Kidney (tissue), 14 donors: Measurements from ENCODE around the gene ARL4A. TPM values are rescaled to one million over a fixed set of nuclear protein-coding genes. Genes with fewer than 3 reads are reported as not detected.
"Not testable (repeated sequence)": the region's sequence is repeated elsewhere in the genome, so short reads cannot be mapped to it uniquely, and the experiment has no call there.

ENCODE experiments used
- DNase-seq, 5 donors: peaks; one replicate each; pipeline ENCODE4 v3.0.0-alpha.2; 2013 to 2020
- FAIRE-seq: peaks from 2 replicates; lab custom pipeline; 2012; peaks lifted over from hg19 to GRCh38; lab: Jason Lieb, UNC
- H3K27ac ChIP-seq, 2 donors: one replicate each; pipeline ENCODE4 v1.7.0; 2013; ENCODE audit warnings: low read depth in 2 of 2, low read length in 2 of 2, inconsistent platforms in 1 of 2
- H3K27me3 ChIP-seq: one replicate; pipeline ENCODE4 v1.7.1; 2013; ENCODE audit warnings: low read length, inconsistent platforms; ENCODE audit not compliant: control insufficient read depth, insufficient read depth
- H3K36me3 ChIP-seq, 3 donors: one replicate each; pipeline versions ENCODE4 v1.7.0 to v1.7.1; 2013; ENCODE audit warnings: low read length in 3 of 3, control low read depth in 1 of 3, inconsistent platforms in 1 of 3; ENCODE audit not compliant: insufficient read depth in 3 of 3, control insufficient read depth in 2 of 3
- H3K4me1 ChIP-seq, 3 donors: one replicate each; pipeline versions ENCODE4 v1.7.0 to v1.7.1; 2013; ENCODE audit warnings: low read length in 3 of 3, inconsistent platforms in 1 of 3, low read depth in 1 of 3; ENCODE audit not compliant: control insufficient read depth in 2 of 3, insufficient read depth in 2 of 3
- H3K4me3 ChIP-seq, 3 donors: one replicate each; pipeline versions ENCODE4 v1.7.0 to v1.8.1; 2013; ENCODE audit warnings: low read length in 3 of 3, control low read depth in 1 of 3, inconsistent platforms in 1 of 3
- H3K9ac ChIP-seq, 3 donors: one replicate each; pipeline versions ENCODE4 v1.7.0 to v1.7.1; 2013; ENCODE audit warnings: low read length in 3 of 3, control low read depth in 1 of 3, inconsistent platforms in 1 of 3
- H3K9me3 ChIP-seq, 3 donors: one replicate each; pipeline versions ENCODE4 v1.7.0 to v1.7.1; 2013; ENCODE audit warnings: low read length in 3 of 3, control low read depth in 1 of 3, inconsistent platforms in 1 of 3; ENCODE audit not compliant: control insufficient read depth in 2 of 3, insufficient read depth in 1 of 3
- CTCF ChIP-seq: IDR thresholded peaks from 3 replicates; pipeline ENCODE4 v1.5.1; 2012; ENCODE audit warnings: mild to moderate bottlenecking, moderate library complexity, borderline replicate concordance; ENCODE audit not compliant: insufficient read depth; ENCODE audit errors: extremely low read depth
- intact Hi-C: fragments of 100-400 bp; cut with DNase I; formaldehyde crosslinking; loops from one replicate; pipeline ENCODE4 v1.11.1; 2022
- polyA plus RNA-seq: library from polyadenylated mRNA; stranded (reverse); fragments of 350-450 nt; fragmentation: Illumina TruSeq; extraction: RNeasy Lipid Tissue Mini Kit (QIAGEN cat#74804); gene quantifications from one replicate; pipeline ENCODE4 v1.2.3, GENCODE V29; 2014; ENCODE audit warnings: low read depth, low replicate concordance; ENCODE audit not compliant: insufficient read depth
- total RNA-seq: library from RNA; stranded (reverse); fragmentation: NEBNext Ultra II Directional; extraction: Animal tissue kit (Norgen Biotek cat#: 25700); gene quantifications from one replicate; pipeline ENCODE4 v1.2.1, GENCODE V29; 2021
- donor health status: control.
- donor health status: control.
- donor health status: control.
- donor health status: control.
- donor health status: control.
- donor health status: DM: yes; HTN: yes; CAD: no.
- donor health status: Normal renal cell carcinoma (clear cell type).

Gene ARL4A
- total and polyA plus RNA-seq, 2 donors from 2014 or later, result 11.8 to 21.6 TPM

- peaks cover 0 to 4% (median 4%) of the 10 kb centered on the region in 3 donors for H3K36me3 ChIP-seq
- no peak overlapping the region for H3K9ac ChIP-seq
- H3K27me3 ChIP-seq, result no peaks in the 10 kb centered on the region
- FAIRE-seq (no peak), DNase-seq (no peak)
- H3K4me1 ChIP-seq, result peaks cover 0 to 2% (median 0%) of the 10 kb centered on the region in 3 donors
- no peak for TF ChIP-seq CTCF
- no peak overlapping the region for H3K4me3 ChIP-seq
- no peak overlapping the region for H3K27ac ChIP-seq
- intact Hi-C loops, result loop anchor here (10.0 kb wide), 1 partner anchor 612 kb away; no protein-coding TSS in a partner anchor
- no peaks in the 10 kb centered on the region for H3K9me3 ChIP-seq
Observed at GRCh38 chr7:12642508-12642907, 44.9 kb upstream of the ARL4A start.

GRCh38 chr7:12643001-12643643 lies 44.3 kb upstream of the ARL4A start:
- intact Hi-C loops, result loop anchor here (10.0 kb wide), 1 partner anchor 612 kb away; no protein-coding TSS in a partner anchor
- DNase-seq (no peak), FAIRE-seq (no peak)
- Histone ChIP-seq H3K36me3 (peaks cover 0 to 4% (median 4%) of the 10 kb centered on the region in 3 donors), H3K9me3 (no peaks in the 10 kb centered on the region), H3K9ac (no peak overlapping the region), H3K4me3 (no peak overlapping the region), H3K27ac (peak overlapping the region in 1 of 2 donors; percentile 9), H3K27me3 (no peaks in the 10 kb centered on the region), H3K4me1 (peaks cover 0 to 1% (median 0%) of the 10 kb centered on the region in 3 donors)
- no peak for TF ChIP-seq CTCF

GRCh38 chr7:12643644-12644043 lies 43.8 kb upstream of the ARL4A start:
- Histone ChIP-seq H3K27me3 (no peaks in the 10 kb centered on the region), H3K4me1 (no peaks in the 10 kb centered on the region), H3K4me3 (no peak overlapping the region), H3K27ac (no peak overlapping the region), H3K9ac (no peak overlapping the region), H3K9me3 (no peaks in the 10 kb centered on the region), H3K36me3 (peaks cover 0 to 4% (median 4%) of the 10 kb centered on the region in 3 donors)
- DNase-seq (peak in 2 of 5 donors; percentile 10 to 26), FAIRE-seq (no peak)
- intact Hi-C loops, result loop anchor here (10.0 kb wide), 1 partner anchor 611 kb away; no protein-coding TSS in a partner anchor
- no peak for TF ChIP-seq CTCF

- not testable (repeated sequence) for H3K27me3 ChIP-seq, H3K27ac ChIP-seq, H3K4me1 ChIP-seq, H3K9ac ChIP-seq, H3K4me3 ChIP-seq, FAIRE-seq, H3K36me3 ChIP-seq, DNase-seq, H3K9me3 ChIP-seq
- intact Hi-C loops, result loop anchor here (10.0 kb wide), 1 partner anchor 610 kb away; no protein-coding TSS in a partner anchor
Observed at GRCh38 chr7:12645212-12645611, 42.2 kb upstream of the ARL4A start.
